Uterus (tissue), 2 donors: ENCODE data around the gene SH2D3C.

ENCODE experiments used
- CTCF ChIP-seq, 4 experiments: fragments of 200-600 bp in 2 of 4; fragments of 450-650 bp in 2 of 4; sonication (generic) in 2 of 4; IDR thresholded peaks; one replicate each; pipeline ENCODE4 v1.5.1; 2016 to 2019; ENCODE audit warnings: antibody characterized with exemption in 4 of 4, mild to moderate bottlenecking in 2 of 4, moderate library complexity in 1 of 4
- POLR2A ChIP-seq, 2 donors: fragments of 450-650 bp; IDR thresholded peaks; one replicate each; pipeline ENCODE4 v1.6.1; 2016; ENCODE audit warnings: antibody characterized with exemption in 2 of 2, mild to moderate bottlenecking in 1 of 2, moderate library complexity in 1 of 2

- TF ChIP-seq CTCF (IDR thresholded peaks at IDR 0.05) (no peak), POLR2A (IDR thresholded peaks at IDR 0.05) (no peak)
Measured at GRCh38 chr9:127742435-127743088, 35.9 kb downstream of the SH2D3C start.
